A549 (cell line): ENCODE data around the gene CLEC19A. TPM values are rescaled to one million over a fixed set of nuclear protein-coding genes. Genes with fewer than 3 reads are reported as not detected.

Source experiments
- ATAC-seq, 2 experiments: fragments of 200-7000 bp in 1 of 2; fragments of >200 bp in 1 of 2; cut with Nextera tagmentation in 1 of 2; cut with Tn5 transposase in 1 of 2; 3 replicates each; pipeline versions ENCODE4 v1.8.0 to v1.9.1; 2018 to 2020; ENCODE audit warnings: mild to moderate bottlenecking in 1 of 2, moderate library complexity in 1 of 2
- CTCF ChIA-PET: fragments of 300-600 bp; sonication (Branson Sonifier 250); formaldehyde crosslinking; extraction: SDS; loops from one replicate; lab custom pipeline; 2021; ENCODE audit warnings: antibody characterized with exemption, inconsistent platforms; lab: Yijun Ruan, JAX
- POLR2A ChIA-PET: fragments of 350-600 bp; formaldehyde crosslinking; extraction: SDS; loops from one replicate; lab custom pipeline; 2021; ENCODE audit warnings: antibody characterized with exemption, inconsistent platforms; lab: Yijun Ruan, JAX
- DNase-seq, 2 experiments: peaks; one replicate each; pipeline versions ENCODE4 v3.0.0 to v3.0.0-alpha.2; 2011 to 2016; ENCODE audit warnings: low read depth in 1 of 2, low spot score in 1 of 2
- FAIRE-seq: peaks from 2 replicates; lab custom pipeline; 2011; peaks lifted over from hg19 to GRCh38; lab: Jason Lieb, UNC
- H3K27ac ChIP-seq, 2 experiments: fragments of >200 bp; sonication (Bioruptor Twin); formaldehyde crosslinking; 3 replicates each; pipeline ENCODE4 v1.5.1; 2016 to 2017
- H3K4me1 ChIP-seq: fragments of >200 bp; sonication (Bioruptor Twin); formaldehyde crosslinking; 3 replicates; pipeline ENCODE4 v1.6.1; 2016
- H3K4me2 ChIP-seq: fragments of >200 bp; sonication (Bioruptor Twin); formaldehyde crosslinking; 3 replicates; pipeline ENCODE4 v1.6.1; 2016
- H3K4me3 ChIP-seq: fragments of >200 bp; sonication (Bioruptor Twin); formaldehyde crosslinking; 3 replicates; pipeline ENCODE4 v1.5.1; 2016
- H3K9me3 ChIP-seq: fragments of >200 bp; sonication (Bioruptor Twin); formaldehyde crosslinking; 3 replicates; pipeline ENCODE4 v1.6.1; 2016
- CBX2 ChIP-seq: fragments of 200-600 bp; sonication (generic); IDR thresholded peaks from 2 replicates; pipeline ENCODE4 v1.6.1; 2016; ENCODE audit warnings: low read depth, mild to moderate bottlenecking, borderline replicate concordance
- FOSB ChIP-seq: fragments of 250-450 bp; sonication (Bioruptor Pico); IDR thresholded peaks from 2 replicates; pipeline ENCODE4 v1.5.0; 2020; ENCODE audit warnings: mild to moderate bottlenecking, moderate library complexity
- FOSL2 ChIP-seq, 2 experiments: fragments of 450-650 bp in 1 of 2; fragments of >200 bp in 1 of 2; sonication (Bioruptor Twin) in 1 of 2; formaldehyde crosslinking; IDR thresholded peaks; 2 replicates each; pipeline versions ENCODE4 v1.5.0 to v1.6.1; 2016 to 2020; ENCODE audit warnings: mild to moderate bottlenecking in 1 of 2, moderate library complexity in 1 of 2
- HDAC2 ChIP-seq: fragments of 200-600 bp; sonication (generic); IDR thresholded peaks from 2 replicates; pipeline ENCODE4 v1.6.1; 2016
- HEYL ChIP-seq: fragments of 250-450 bp; sonication (Bioruptor Pico); IDR thresholded peaks from 2 replicates; pipeline ENCODE4 v1.8.0; 2021; ENCODE audit warnings: mild to moderate bottlenecking, moderate library complexity
- HOXB13 ChIP-seq: fragments of 250-450 bp; sonication (Bioruptor Pico); IDR thresholded peaks from 2 replicates; pipeline ENCODE4 v1.5.0; 2020; ENCODE audit warnings: low read depth, mild to moderate bottlenecking, moderate library complexity
- KDM1A ChIP-seq: fragments of 200-600 bp; sonication (generic); IDR thresholded peaks from 2 replicates; pipeline ENCODE4 v1.6.1; 2016; ENCODE audit warnings: low read depth, mild to moderate bottlenecking
- MAFK ChIP-seq: fragments of 450-650 bp; IDR thresholded peaks from 2 replicates; pipeline ENCODE4 v1.6.1; 2014; ENCODE audit not compliant: partially characterized antibody
- PHF8 ChIP-seq: fragments of 200-600 bp; sonication (generic); IDR thresholded peaks from 2 replicates; pipeline ENCODE4 v1.6.1; 2016; ENCODE audit warnings: low read depth, mild to moderate bottlenecking, antibody characterized with exemption, moderate library complexity, borderline replicate concordance
- RAD21 ChIP-seq, 2 experiments: fragments of >200 bp in 1 of 2; sonication (Bioruptor Twin) in 1 of 2; formaldehyde crosslinking in 1 of 2; IDR thresholded peaks in 1 of 2; conservative IDR thresholded peaks in 1 of 2; 2 replicates in 1 of 2; 3 replicates in 1 of 2; pipeline ENCODE4 v1.6.1; 2012 to 2018; ENCODE audit warnings: inconsistent platforms in 1 of 2
- RARB ChIP-seq: fragments of 250-450 bp; sonication (Bioruptor Pico); IDR thresholded peaks from 2 replicates; pipeline ENCODE4 v1.8.0; 2021; ENCODE audit warnings: mild to moderate bottlenecking, moderate library complexity
- RFX5 ChIP-seq: fragments of 450-650 bp; IDR thresholded peaks from 2 replicates; pipeline ENCODE4 v1.7.1; 2014; ENCODE audit warnings: antibody characterized with exemption, mild to moderate bottlenecking, moderate library complexity
- SMC3 ChIP-seq: fragments of >200 bp; sonication (Bioruptor Twin); formaldehyde crosslinking; IDR thresholded peaks from 3 replicates; pipeline ENCODE4 v1.6.1; 2018; ENCODE audit warnings: inconsistent platforms
- TP53 ChIP-seq: fragments of 250-450 bp; sonication (Bioruptor Pico); IDR thresholded peaks from 2 replicates; pipeline ENCODE4 v1.5.0; 2021; ENCODE audit warnings: mild to moderate bottlenecking, moderate library complexity
- WGBS: methylation state at CpG from one replicate; pipeline ENCODE4 v1.1.6; 2017; ENCODE audit errors: missing lambda C conversion rate; 5-methylcytosine and 5-hydroxymethylcytosine counted together
- polyA plus RNA-seq, 4 experiments: library from polyadenylated mRNA; depleted of rRNA in 3 of 4; stranded (reverse); fragments of >200 nt; fragmentation: RNase III in 1 of 4; extraction: RNeasy Plus Mini Kit Qiagen cat#74134 plus additional on column Dnase treatment in 1 of 4; gene quantifications; 2 replicates in 3 of 4; 3 replicates in 1 of 4; pipeline ENCODE4 v1.2.3, GENCODE V29; 2011 to 2017
- TF ChIP-seq, protein P1 (sequence below): fragments of 150-350 bp; IDR thresholded peaks from 2 replicates; pipeline ENCODE4 v1.6.1; 2014; ENCODE audit warnings: low read depth, mild to moderate bottlenecking, low read length
- TF ChIP-seq, protein P2 (sequence below): fragments of 450-650 bp; IDR thresholded peaks from 2 replicates; pipeline ENCODE4 v1.6.1; 2014; ENCODE audit warnings: antibody characterized with exemption
- TF ChIP-seq, protein P3 (sequence below): IDR thresholded peaks from 2 replicates; pipeline ENCODE4 v1.6.1; 2012
- TF ChIP-seq, protein P4 (sequence below): IDR thresholded peaks from 2 replicates; pipeline ENCODE4 v1.6.1; 2012
- TF ChIP-seq, protein P5 (sequence below): fragments of 250-450 bp; sonication (Bioruptor Pico); IDR thresholded peaks from 2 replicates; pipeline ENCODE4 v1.5.0; 2021; ENCODE audit warnings: mild to moderate bottlenecking, moderate library complexity, borderline replicate concordance
- TF ChIP-seq, protein P6 (sequence below): fragments of >200 bp; sonication (Bioruptor Twin); formaldehyde crosslinking; IDR thresholded peaks from 3 replicates; pipeline ENCODE4 v1.5.1; 2016

CLEC19A gene
- polyA plus RNA-seq, 2 of the 4 experiments (the other 2 are of a cell fraction) = 0.09 to 0.49 TPM

DNA sequence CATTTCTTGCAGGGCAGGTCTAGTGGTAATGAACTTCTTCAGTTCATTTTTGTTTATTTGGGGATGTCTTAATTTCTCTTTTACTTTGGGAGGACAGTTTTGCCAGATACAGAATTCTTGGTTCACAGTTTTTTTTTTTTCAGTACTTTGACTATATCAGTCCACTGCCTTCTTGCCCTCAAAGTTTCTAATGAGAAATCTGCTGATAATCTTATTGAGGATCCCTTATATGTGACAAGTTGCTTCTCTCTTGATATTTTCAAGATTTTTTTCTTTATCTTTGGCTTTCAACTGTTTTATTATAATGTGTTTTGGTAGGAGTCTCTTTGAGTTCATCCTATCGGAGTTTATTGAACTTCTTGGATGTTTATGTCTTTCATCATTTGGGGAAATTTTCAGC is 42.8 kb downstream of the CLEC19A start (continued):
- TF ChIP-seq, protein P1, sequence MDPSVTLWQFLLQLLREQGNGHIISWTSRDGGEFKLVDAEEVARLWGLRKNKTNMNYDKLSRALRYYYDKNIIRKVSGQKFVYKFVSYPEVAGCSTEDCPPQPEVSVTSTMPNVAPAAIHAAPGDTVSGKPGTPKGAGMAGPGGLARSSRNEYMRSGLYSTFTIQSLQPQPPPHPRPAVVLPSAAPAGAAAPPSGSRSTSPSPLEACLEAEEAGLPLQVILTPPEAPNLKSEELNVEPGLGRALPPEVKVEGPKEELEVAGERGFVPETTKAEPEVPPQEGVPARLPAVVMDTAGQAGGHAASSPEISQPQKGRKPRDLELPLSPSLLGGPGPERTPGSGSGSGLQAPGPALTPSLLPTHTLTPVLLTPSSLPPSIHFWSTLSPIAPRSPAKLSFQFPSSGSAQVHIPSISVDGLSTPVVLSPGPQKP = no peak
- TF ChIP-seq RFX5 (no peak), TP53 (CRISPR knock-in tag) (no peak)
- TF ChIP-seq, protein P2, sequence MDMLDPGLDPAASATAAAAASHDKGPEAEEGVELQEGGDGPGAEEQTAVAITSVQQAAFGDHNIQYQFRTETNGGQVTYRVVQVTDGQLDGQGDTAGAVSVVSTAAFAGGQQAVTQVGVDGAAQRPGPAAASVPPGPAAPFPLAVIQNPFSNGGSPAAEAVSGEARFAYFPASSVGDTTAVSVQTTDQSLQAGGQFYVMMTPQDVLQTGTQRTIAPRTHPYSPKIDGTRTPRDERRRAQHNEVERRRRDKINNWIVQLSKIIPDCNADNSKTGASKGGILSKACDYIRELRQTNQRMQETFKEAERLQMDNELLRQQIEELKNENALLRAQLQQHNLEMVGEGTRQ = no peak

DNA sequence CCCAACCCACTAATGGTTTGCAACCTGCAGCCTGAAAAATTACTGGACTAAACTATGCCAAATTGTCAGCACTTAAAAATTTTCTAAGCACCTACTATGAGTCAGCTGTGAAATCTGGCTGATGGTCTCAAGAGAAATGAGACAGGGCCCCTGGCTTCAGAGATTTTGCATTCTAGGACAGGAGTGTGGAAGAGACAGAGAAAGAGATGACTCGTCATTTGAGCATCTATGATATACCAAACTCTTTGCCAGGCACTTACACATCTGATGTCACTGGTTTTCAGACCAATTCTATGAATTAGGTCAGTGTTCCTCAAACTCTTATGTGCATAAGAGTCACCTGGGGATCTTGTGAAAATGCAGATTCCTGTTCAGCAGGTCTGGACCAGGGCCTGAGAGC is 44.4 kb downstream of the CLEC19A start:
- ChIA-PET CTCF (interaction anchor here (0.9 kb wide), 1 partner anchor 12 kb away, joined by 6 read pairs; no protein-coding TSS in a partner anchor), POLR2A (no interaction called here)
- Histone ChIP-seq H3K4me2 (peak overlapping the region; percentile 52; the same call in 1 of the 3 replicates), H3K4me3 (no peak overlapping the region), H3K4me1 (peaks cover 17% of the 10 kb centered on the region), H3K9me3 (peaks cover 7% of the 10 kb centered on the region; the same call in 2 of the 3 replicates), H3K27ac (peak overlapping the region in 1 of 2 experiments; percentile 60; a peak in 4 of 6 replicates)
- no peak for FAIRE-seq
- 100% methylated on average over 1 of the region's 1 CpG for WGBS
- peak in 1 of 2 experiments; percentile 51; a peak in 2 of 6 replicates for ATAC-seq
- TF ChIP-seq RAD21 (conservative IDR thresholded peaks at IDR 0.05 in 1 of 2, IDR thresholded peaks at IDR 0.05 in 1 of 2) (no peak), MAFK (peak; percentile 55), CBX2 (no peak), KDM1A (0 out of 2 replicates have a peak, but pooled peaks have one; percentile 43), FOSL2 (IDR thresholded peaks at IDR 0.05) (no peak), FOSL2 (CRISPR knock-in tag; IDR thresholded peaks at IDR 0.05) (peak; percentile 31; the same call in 1 of the 2 replicates)
- peak in 1 of 2 experiments; percentile 31 for DNase-seq

DNA sequence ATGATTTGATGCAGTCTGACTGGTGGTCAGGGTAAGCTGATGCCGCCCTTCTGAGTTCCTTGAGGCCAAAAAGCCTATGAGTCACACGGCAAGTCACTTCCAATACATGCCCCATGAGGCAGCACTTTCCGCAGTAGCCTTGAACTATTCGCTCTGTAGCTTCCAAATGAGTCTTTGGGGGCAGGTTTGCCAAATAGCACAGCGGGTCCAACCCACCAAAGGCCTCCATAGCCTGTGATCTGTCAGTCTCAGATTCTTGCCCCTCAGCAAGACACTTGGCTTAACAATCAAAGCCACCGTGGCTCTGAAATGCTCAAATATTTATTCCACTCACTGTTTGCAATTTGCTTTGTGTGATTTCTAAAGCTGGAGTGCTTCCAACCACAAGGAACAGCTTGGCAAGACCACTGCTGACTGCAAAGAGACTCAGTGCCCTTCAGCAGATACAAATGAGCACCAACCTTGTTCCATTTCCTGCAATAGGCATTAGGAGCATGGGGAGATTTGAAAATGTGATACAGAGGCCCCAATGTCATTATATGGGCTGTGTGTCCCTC is 45.4 kb downstream of the CLEC19A start:
- FAIRE-seq (no peak), ATAC-seq (peak; percentile 85 to 93), DNase-seq (peak; percentile 41 to 67)
- Histone ChIP-seq H3K4me1 (peaks cover 17% of the 10 kb centered on the region), H3K27ac (peak overlapping the region; percentile 56 to 60; a peak in 4 of 6 replicates), H3K4me3 (no peak overlapping the region), H3K4me2 (peak overlapping the region; percentile 52), H3K9me3 (peaks cover 7% of the 10 kb centered on the region; the same call in 2 of the 3 replicates)
- CTCF ChIA-PET = interaction anchor here (0.8 to 1.3 kb wide), 3 partner anchors 30 to 47 kb away, joined by 4 to 6 read pairs (median 5); no protein-coding TSS in a partner anchor
- POLR2A ChIA-PET = no interaction called here
- TF ChIP-seq, protein P3, sequence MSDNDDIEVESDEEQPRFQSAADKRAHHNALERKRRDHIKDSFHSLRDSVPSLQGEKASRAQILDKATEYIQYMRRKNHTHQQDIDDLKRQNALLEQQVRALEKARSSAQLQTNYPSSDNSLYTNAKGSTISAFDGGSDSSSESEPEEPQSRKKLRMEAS = peak; percentile 22; the same call in 1 of the 2 replicates
- TF ChIP-seq HEYL (CRISPR knock-in tag) (no peak), TP53 (CRISPR knock-in tag) (no peak), RARB (no peak), PHF8 (no peak), MAFK (peak; percentile 69), FOSL2 (IDR thresholded peaks at IDR 0.05) (no peak), FOSL2 (CRISPR knock-in tag; IDR thresholded peaks at IDR 0.05) (peak; percentile 66; the same call in 1 of the 2 replicates)
- TF ChIP-seq, protein P4, sequence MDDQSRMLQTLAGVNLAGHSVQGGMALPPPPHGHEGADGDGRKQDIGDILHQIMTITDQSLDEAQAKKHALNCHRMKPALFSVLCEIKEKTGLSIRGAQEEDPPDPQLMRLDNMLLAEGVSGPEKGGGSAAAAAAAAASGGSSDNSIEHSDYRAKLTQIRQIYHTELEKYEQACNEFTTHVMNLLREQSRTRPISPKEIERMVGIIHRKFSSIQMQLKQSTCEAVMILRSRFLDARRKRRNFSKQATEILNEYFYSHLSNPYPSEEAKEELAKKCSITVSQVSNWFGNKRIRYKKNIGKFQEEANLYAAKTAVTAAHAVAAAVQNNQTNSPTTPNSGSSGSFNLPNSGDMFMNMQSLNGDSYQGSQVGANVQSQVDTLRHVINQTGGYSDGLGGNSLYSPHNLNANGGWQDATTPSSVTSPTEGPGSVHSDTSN = no peak
- 16% methylated on average over 6 of the region's 6 CpGs for WGBS

DNA sequence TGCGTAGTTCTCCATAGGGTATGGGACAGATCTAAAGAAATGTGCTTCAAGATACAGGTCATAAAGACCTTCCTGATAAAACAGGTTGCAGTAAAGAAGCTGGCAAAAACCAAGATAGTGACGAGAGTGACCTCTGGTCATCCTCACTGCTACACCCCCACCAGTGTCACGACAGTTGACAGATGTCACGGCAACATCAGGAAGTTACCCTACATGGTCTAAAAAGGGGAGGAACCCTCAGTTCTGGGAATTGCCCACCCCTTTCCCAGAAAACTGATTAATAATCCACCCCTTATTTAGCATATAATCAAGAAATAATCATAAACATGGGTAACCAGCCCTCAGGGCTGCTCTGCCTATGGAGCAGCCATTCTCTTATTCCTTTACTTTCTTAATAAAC is 46.3 kb downstream of the CLEC19A start:
- ATAC-seq (no peak), DNase-seq (no peak), FAIRE-seq (no peak)
- no peak overlapping the region for H3K4me2 ChIP-seq
- peaks cover 7% of the 10 kb centered on the region; the same call in 2 of the 3 replicates for H3K9me3 ChIP-seq
- WGBS = 91% methylated on average over 4 of the region's 4 CpGs
- CTCF ChIA-PET = interaction anchor here (0.9 to 1.2 kb wide), 2 partner anchors 31 to 35 kb away, joined by 4 read pairs; no protein-coding TSS in a partner anchor
- peak overlapping the region in 1 of 2 experiments; percentile 60; a peak in 2 of 6 replicates for H3K27ac ChIP-seq
- H3K4me1 ChIP-seq = peaks cover 17% of the 10 kb centered on the region
- no peak overlapping the region for H3K4me3 ChIP-seq
- POLR2A ChIA-PET = no interaction called here
- TF ChIP-seq PHF8 (no peak), FOSB (no peak), RARB (no peak), SMC3 (no peak), HDAC2 (no peak), HOXB13 (no peak), MAFK (no peak)
- TF ChIP-seq, protein P5, sequence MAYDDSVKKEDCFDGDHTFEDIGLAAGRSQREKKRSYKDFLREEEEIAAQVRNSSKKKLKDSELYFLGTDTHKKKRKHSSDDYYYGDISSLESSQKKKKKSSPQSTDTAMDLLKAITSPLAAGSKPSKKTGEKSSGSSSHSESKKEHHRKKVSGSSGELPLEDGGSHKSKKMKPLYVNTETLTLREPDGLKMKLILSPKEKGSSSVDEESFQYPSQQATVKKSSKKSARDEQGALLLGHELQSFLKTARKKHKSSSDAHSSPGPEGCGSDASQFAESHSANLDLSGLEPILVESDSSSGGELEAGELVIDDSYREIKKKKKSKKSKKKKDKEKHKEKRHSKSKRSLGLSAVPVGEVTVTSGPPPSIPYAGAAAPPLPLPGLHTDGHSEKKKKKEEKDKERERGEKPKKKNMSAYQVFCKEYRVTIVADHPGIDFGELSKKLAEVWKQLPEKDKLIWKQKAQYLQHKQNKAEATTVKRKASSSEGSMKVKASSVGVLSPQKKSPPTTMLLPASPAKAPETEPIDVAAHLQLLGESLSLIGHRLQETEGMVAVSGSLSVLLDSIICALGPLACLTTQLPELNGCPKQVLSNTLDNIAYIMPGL = no peak
- TF ChIP-seq, protein P6, sequence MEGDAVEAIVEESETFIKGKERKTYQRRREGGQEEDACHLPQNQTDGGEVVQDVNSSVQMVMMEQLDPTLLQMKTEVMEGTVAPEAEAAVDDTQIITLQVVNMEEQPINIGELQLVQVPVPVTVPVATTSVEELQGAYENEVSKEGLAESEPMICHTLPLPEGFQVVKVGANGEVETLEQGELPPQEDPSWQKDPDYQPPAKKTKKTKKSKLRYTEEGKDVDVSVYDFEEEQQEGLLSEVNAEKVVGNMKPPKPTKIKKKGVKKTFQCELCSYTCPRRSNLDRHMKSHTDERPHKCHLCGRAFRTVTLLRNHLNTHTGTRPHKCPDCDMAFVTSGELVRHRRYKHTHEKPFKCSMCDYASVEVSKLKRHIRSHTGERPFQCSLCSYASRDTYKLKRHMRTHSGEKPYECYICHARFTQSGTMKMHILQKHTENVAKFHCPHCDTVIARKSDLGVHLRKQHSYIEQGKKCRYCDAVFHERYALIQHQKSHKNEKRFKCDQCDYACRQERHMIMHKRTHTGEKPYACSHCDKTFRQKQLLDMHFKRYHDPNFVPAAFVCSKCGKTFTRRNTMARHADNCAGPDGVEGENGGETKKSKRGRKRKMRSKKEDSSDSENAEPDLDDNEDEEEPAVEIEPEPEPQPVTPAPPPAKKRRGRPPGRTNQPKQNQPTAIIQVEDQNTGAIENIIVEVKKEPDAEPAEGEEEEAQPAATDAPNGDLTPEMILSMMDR = no peak
- TF ChIP-seq, all 56 proteins: peak for 0
